Testis (tissue), 3 donors: ENCODE results near the gene FBXO30. TPM values are rescaled to one million over a fixed set of nuclear protein-coding genes. Genes with fewer than 3 reads are reported as not detected.

Experiments used
- DNase-seq: peaks from one replicate; pipeline ENCODE4 v3.0.0-alpha.2; 2019
- H3K27ac ChIP-seq, 2 donors: fragments of 200-600 bp; sonication (generic); one replicate each; pipeline ENCODE4 v1.5.1; 2019
- H3K27me3 ChIP-seq: fragments of 200-600 bp; sonication (generic); one replicate; pipeline ENCODE4 v1.5.1; 2019
- H3K36me3 ChIP-seq: fragments of 200-600 bp; sonication (generic); one replicate; pipeline ENCODE4 v1.5.1; 2017; ENCODE audit warnings: low read depth; ENCODE audit errors: missing control alignments
- H3K4me1 ChIP-seq: fragments of 200-600 bp; sonication (generic); one replicate; pipeline ENCODE4 v1.5.1; 2019
- H3K4me3 ChIP-seq, 2 donors: fragments of 200-600 bp; sonication (generic); one replicate each; pipeline ENCODE4 v1.5.1; 2017 to 2019
- H3K9me3 ChIP-seq: fragments of 200-600 bp; sonication (generic); one replicate; pipeline ENCODE4 v1.5.1; 2017
- CTCF ChIP-seq, 3 experiments: fragments of 450-650 bp in 2 of 3; fragments of 200-600 bp in 1 of 3; sonication (generic) in 1 of 3; IDR thresholded peaks; one replicate each; pipeline ENCODE4 v1.5.1; 2016 to 2019; ENCODE audit warnings: antibody characterized with exemption in 3 of 3, mild to moderate bottlenecking in 2 of 3, moderate library complexity in 1 of 3
- POLR2A ChIP-seq: fragments of 450-650 bp; IDR thresholded peaks from one replicate; pipeline ENCODE4 v1.6.1; 2017; ENCODE audit warnings: antibody characterized with exemption, mild to moderate bottlenecking, moderate library complexity
- WGBS, 2 donors: methylation state at CpG; one replicate each; pipeline ENCODE4 v1.1.5; 2018; 5-methylcytosine and 5-hydroxymethylcytosine counted together
- intact Hi-C: fragments of 100-400 bp; cut with DNase I; formaldehyde crosslinking; loops from one replicate; pipeline ENCODE4 v1.15.1; 2023; ENCODE audit warnings: low total_unique reads
- polyA plus RNA-seq: library from polyadenylated mRNA; stranded (reverse); fragments of 350-450 nt; fragmentation: Illumina TruSeq; extraction: RNeasy Lipid Tissue Mini Kit (QIAGEN cat#74804); gene quantifications from one replicate; pipeline ENCODE4 v1.2.3, GENCODE V29; 2014; ENCODE audit warnings: low read depth, low replicate concordance; ENCODE audit not compliant: insufficient read depth
- total RNA-seq, 2 donors: library from RNA; depleted of rRNA; stranded (reverse); fragments of >200 nt; gene quantifications; one replicate each; pipeline ENCODE4 v1.2.3, GENCODE V29; 2016

Gene FBXO30
- total and polyA plus RNA-seq, 3 donors from 2014 or later: 10.8 to 13.4 (median 11.6) TPM

GRCh38 chr6:145823328-145823944 lies 8.8 kb upstream of the FBXO30 start:
- WGBS, 2 donors: 83 to 95% methylated on average over 1 of the region's 1 CpG
- H3K27ac ChIP-seq: no peak overlapping the region

GRCh38 chr6:145822456-145822855 lies 7.9 kb upstream of the FBXO30 start:
- Histone ChIP-seq H3K4me3 (no peak overlapping the region), H3K9me3 (no peaks in the 10 kb centered on the region), H3K27me3 (no peaks in the 10 kb centered on the region), H3K36me3 (no peaks in the 10 kb centered on the region), H3K4me1 (no peaks in the 10 kb centered on the region), H3K27ac (no peak overlapping the region)
- TF ChIP-seq CTCF (IDR thresholded peaks at IDR 0.05): no peak
- TF ChIP-seq POLR2A: no peak
- no peak for DNase-seq
- intact Hi-C loops: no loop called here
- WGBS, 2 donors: 74 to 82% methylated on average over 2 of the region's 2 CpGs

More at GRCh38 chr6:145823328-145823944, 8.8 kb upstream of the FBXO30 start:
- H3K9me3 ChIP-seq: no peaks in the 10 kb centered on the region
- no peak overlapping the region for H3K4me3 ChIP-seq
- intact Hi-C loops: no loop called here
- no peaks in the 10 kb centered on the region for H3K36me3 ChIP-seq
- no peak for DNase-seq
- no peaks in the 10 kb centered on the region for H3K27me3 ChIP-seq
- H3K4me1 ChIP-seq: no peaks in the 10 kb centered on the region
- TF ChIP-seq CTCF (IDR thresholded peaks at IDR 0.05) (no peak), POLR2A (no peak)

GRCh38 chr6:145819994-145820393 lies 5.4 kb upstream of the FBXO30 start:
- Histone ChIP-seq H3K4me1 (no peaks in the 10 kb centered on the region), H3K4me3 (no peak overlapping the region), H3K27ac (no peak overlapping the region), H3K36me3 (no peaks in the 10 kb centered on the region), H3K9me3 (no peaks in the 10 kb centered on the region), H3K27me3 (no peaks in the 10 kb centered on the region)
- intact Hi-C loops: no loop called here
- no peak for DNase-seq
- TF ChIP-seq POLR2A: no peak
- no peak for TF ChIP-seq CTCF (IDR thresholded peaks at IDR 0.05)
- 88 to 100% methylated on average over 1 of the region's 1 CpG for whole genome bisulfite sequencing, 2 donors

- Histone ChIP-seq H3K9me3 (no peaks in the 10 kb centered on the region), H3K27me3 (no peaks in the 10 kb centered on the region), H3K4me3 (no peak overlapping the region), H3K27ac (no peak overlapping the region), H3K4me1 (no peaks in the 10 kb centered on the region), H3K36me3 (no peaks in the 10 kb centered on the region)
- WGBS, 2 donors: 93 to 94% methylated on average over 2 of the region's 2 CpGs
- intact Hi-C loops: no loop called here
- no peak for DNase-seq
- TF ChIP-seq CTCF (IDR thresholded peaks at IDR 0.05) (no peak), POLR2A (no peak)
These were observed 4.2 kb upstream of the FBXO30 start for GRCh38 chr6:145818796-145819195.

- TF ChIP-seq POLR2A: no peak
- no peak for TF ChIP-seq CTCF (IDR thresholded peaks at IDR 0.05)
- no peaks in the 10 kb centered on the region for H3K36me3 ChIP-seq
- H3K9me3 ChIP-seq: no peaks in the 10 kb centered on the region
- no peaks in the 10 kb centered on the region for H3K27me3 ChIP-seq
- DNase-seq: no peak
- no peak overlapping the region for H3K4me3 ChIP-seq
- peaks cover 9% of the 10 kb centered on the region for H3K4me1 ChIP-seq
- WGBS, 2 donors: 55 to 73% methylated on average over 8 of the region's 8 CpGs
- H3K27ac ChIP-seq: no peak overlapping the region
- intact Hi-C loops: no loop called here
These were observed 1.8 kb upstream of the FBXO30 start for GRCh38 chr6:145816392-145816791.
